Stimulated activated CD4-positive, alpha-beta T cell treated with anti-CD3 and anti-CD28 coated beads, Interleukin-2, amount 100 ng/mL, for 24 hours (primary cell): ENCODE data around the gene FXR1.
A peak's percentile ranks its signal among the peaks of the same experiment; 100 is the strongest.
"Not testable (repeated sequence)": the region's sequence is repeated elsewhere in the genome, so short reads cannot be mapped to it uniquely, and the experiment has no call there.

ENCODE experiments used
- DNase-seq, 2 donors: peaks; one replicate each; pipeline ENCODE4 v3.0.0-alpha.2; 2020

The FXR1 gene

DNA sequence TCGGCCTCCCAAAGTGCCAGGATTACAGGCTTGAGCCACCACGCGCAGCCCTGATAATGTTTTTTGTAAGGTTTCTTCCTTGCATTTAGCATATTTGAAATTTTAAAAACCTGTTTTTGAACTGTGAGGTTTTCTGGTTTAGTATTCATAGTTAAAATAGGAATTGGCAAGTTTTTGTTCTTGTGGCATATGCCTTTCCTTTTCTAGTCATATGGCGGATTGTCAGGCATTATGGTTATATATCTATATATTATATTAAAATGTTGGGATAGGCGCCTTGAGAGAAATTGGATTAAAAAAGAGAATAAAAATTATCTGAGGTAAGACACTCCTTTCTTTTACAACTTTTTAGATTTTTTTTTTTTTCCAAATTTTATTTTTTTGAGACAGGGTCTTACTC lies 28.4 kb downstream of the FXR1 start:
- no peak for DNase-seq

GRCh38 chr3:180947761-180948390 lies 35.4 kb downstream of the FXR1 start:
- DNase-seq = no peak

- no peak for DNase-seq
Observed at GRCh38 chr3:180959691-180960090, 47.2 kb downstream of the FXR1 start.

DNA sequence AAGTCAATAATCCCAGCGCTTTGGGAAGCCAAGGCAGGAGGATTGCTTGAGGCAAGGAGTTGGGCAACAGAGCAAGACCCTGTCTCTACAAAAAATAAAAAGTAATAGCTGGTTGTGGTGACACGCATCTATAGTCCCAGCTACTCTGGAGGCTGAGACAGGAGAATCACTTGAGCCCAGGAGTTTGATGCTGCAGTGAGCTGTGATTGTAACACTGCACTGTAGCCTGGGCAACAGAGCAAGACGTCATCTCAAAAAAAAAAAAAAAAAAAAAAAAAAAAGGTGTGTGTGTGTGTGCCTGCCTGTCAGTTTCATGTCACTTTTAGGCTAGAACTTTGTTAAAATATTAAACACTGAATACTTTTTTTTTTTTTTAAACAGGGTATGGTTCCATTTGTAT lies 48.6 kb downstream of the FXR1 start:
- DNase-seq = no peak

- DNase-seq = no peak
Observed at GRCh38 chr3:180961552-180961951, 49.1 kb downstream of the FXR1 start.

- DNase-seq = no peak
Observed at GRCh38 chr3:180962530-180962929, 50.1 kb downstream of the FXR1 start.

GRCh38 chr3:180970931-180971330 lies 58.5 kb downstream of the FXR1 start:
- no peak for DNase-seq

DNA sequence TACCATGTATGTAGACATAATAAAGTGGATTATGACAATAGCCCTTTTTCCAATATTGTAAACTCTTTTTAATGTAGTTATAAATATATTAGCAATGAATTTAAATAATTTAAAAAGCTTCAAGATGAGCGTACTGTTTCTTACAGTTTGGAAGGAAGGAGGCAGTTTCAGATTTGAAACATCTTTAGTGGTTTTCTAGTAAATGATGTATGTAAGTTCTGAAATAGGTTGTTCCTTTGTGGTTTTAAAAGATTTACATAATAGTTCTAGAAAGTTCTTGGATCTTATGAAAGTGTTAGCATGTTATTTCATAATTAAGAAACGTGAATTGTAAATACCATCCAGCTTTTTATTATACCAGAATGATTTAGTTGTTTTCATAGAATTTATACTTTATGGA lies 61.1 kb downstream of the FXR1 start:
- DNase-seq = no peak

GRCh38 chr3:180974286-180974685 lies 61.8 kb downstream of the FXR1 start:
- DNase-seq = no peak

GRCh38 chr3:180977498-180977897 lies 65.0 kb downstream of the FXR1 start:
- DNase-seq = no peak

- DNase-seq = no peak
Observed at GRCh38 chr3:180979961-180980360, 67.5 kb downstream of the FXR1 start.

- no peak for DNase-seq
Observed at GRCh38 chr3:180980611-180981010, 68.1 kb downstream of the FXR1 start.

- DNase-seq = no peak
Observed at GRCh38 chr3:180981912-180982311, 69.4 kb downstream of the FXR1 start.

- DNase-seq = no peak
Observed at GRCh38 chr3:180983136-180983535, 70.7 kb downstream of the FXR1 start.

DNA sequence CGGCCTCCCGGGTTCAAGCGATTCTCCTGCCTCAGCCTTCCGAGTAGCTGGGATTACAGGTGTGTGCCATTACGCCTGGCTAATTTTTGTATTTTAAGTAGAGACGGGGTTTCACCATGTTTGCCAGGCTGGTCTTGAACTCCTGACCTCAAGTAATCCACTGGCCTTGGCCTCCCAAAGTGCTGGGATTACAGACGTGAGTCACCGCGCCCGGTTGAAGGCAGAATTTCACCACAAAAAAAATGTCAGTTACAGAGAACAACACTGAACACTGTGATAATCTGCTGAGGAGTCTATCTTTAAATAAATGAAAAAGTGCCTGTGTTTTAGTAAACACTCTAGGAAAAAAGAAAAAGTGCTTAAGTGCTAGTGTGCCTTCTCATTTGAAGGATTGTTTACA lies 73.9 kb downstream of the FXR1 start:
- not testable (repeated sequence) for DNase-seq

- no peak for DNase-seq
Observed at GRCh38 chr3:180987344-180987743, 74.9 kb downstream of the FXR1 start.

GRCh38 chr3:180989291-180990163 lies 77.1 kb downstream of the FXR1 start, which contains the start of gene DNAJC19:
Gene DNAJC19 (minus strand): TSS chr3:180989736. CDS start chr3:180989602, 134 bp downstream.
- DNase-seq = peak; percentile 85 to 90

GRCh38 chr3:180990505-180990904 lies 78.0 kb downstream of the FXR1 start:
- no peak for DNase-seq

DNA sequence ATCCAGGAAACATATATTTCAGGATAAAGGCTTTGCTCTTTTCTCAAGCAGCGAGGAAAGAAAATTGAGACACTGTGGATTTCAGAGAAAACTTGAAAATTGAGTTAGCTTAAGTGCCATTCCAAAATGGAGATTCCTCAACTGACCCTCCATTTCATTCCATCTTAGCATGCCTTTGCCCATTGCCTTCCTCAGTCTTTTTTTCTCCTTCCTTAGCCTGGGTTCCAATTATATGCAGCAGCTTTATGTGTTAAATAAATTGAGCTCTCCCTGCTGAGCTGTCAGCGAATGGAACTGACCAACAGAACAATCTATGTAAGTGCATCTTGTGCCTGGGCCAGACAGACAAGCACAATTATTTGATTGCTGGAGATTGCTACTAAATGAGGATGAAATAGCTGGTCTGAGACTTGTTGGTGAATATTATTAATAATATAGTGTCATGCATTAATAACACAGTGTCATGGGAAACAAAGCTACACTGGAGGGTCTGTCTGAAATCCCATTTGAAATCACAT lies 84.0 kb downstream of the FXR1 start:
- DNase-seq = no peak

GRCh38 chr3:181002331-181002730 lies 89.9 kb downstream of the FXR1 start:
- not testable (repeated sequence) for DNase-seq

DNA sequence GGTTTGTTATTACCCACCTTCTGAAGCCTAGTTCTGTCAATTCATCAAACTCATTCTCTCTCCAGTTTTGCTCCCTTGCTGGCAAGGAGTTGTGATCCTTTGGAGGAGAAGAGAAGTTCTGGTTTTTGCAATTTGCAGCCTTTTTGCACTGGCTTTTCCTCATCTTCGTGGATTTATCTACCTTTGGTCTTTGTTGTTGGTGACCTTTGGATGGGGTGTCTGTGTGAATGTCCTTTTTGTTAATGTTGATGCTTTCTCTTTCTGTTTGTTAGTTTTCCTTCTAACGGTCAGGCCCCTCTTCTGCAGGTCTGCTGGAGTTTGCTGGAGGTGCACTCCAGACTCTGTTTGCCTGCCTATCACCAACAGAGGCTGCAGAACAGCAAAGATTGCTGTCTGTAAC lies 91.0 kb downstream of the FXR1 start:
- not testable (repeated sequence) for DNase-seq

GRCh38 chr3:181006541-181006940 lies 94.1 kb downstream of the FXR1 start:
- DNase-seq = no peak

GRCh38 chr3:181007262-181007661 lies 94.8 kb downstream of the FXR1 start:
- DNase-seq = no peak

DNA sequence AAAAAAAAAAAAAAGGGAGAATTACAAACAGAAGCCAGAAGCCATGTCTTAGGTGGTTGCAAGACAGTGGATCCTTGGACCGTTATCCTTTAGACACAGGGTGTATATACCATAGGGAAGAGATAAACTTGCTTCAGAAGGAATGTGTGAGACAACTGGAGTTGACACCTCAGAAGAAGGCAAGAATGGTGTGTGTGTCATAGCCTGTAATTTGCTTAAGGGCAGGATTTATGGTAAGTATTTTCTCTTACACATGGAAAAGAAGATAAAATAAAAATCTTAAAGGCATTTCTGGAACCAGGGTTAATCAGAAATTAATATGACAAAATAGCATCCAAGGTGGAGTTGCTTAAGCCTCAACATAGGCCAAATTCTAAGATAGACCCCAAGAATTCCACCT lies 96.3 kb downstream of the FXR1 start:
- no peak for DNase-seq
